ENCODE results near the gene MAML2. TPM values are rescaled to one million over a fixed set of nuclear protein-coding genes. Genes with fewer than 3 reads are reported as not detected.

The MAML2 gene
- total and polyA plus RNA-seq, 2 donors = 7.9 to 9.8 TPM

DNA sequence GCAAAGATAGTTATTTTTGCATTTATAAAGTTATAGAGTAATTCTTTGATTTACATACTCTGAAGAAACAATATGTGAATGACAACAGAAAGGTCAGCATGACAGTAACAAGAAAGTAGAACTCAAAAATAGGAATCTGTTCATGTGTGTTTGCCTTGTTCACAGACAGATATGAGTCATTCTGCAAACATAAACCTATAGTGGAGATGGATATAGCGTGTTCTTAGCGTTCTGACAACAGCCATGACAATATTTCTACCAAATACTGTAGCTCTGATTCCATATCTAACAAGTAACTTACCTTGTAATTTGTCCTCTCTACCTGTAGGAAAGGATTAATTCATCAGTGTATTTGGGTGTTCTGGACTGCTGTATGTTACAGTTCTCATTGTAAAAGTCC is 210.6 kb downstream of the MAML2 start:
- Histone ChIP-seq H3K27me3 (ENCODE audit: control insufficient read depth in 2 of 2, insufficient read depth in 1 of 2, low read length in 1 of 2) (no peaks in the 10 kb centered on the region), H3K27ac (ENCODE audit: low read depth in 1 of 2, low read length in 1 of 2) (no peak overlapping the region), H3K36me3 (ENCODE audit: control insufficient read depth in 2 of 2, insufficient read depth in 2 of 2, low read length in 1 of 2) (no peaks in the 10 kb centered on the region), H3K4me3 (ENCODE audit: low read length in 2 of 2) (no peak overlapping the region), H3K9me3 (ENCODE audit: control insufficient read depth in 2 of 2, insufficient read depth in 1 of 2, low read length in 1 of 2) (no peaks in the 10 kb centered on the region), H3K4me1 (ENCODE audit: control insufficient read depth in 2 of 2, insufficient read depth in 2 of 2, low read length in 2 of 2) (no peaks in the 10 kb centered on the region)
- no peak for DNase-seq (ENCODE audit: low read depth in 6 of 9, low spot score in 9 of 9)
- WGBS = 98% methylated on average over 2 of the region's 2 CpGs

DNA sequence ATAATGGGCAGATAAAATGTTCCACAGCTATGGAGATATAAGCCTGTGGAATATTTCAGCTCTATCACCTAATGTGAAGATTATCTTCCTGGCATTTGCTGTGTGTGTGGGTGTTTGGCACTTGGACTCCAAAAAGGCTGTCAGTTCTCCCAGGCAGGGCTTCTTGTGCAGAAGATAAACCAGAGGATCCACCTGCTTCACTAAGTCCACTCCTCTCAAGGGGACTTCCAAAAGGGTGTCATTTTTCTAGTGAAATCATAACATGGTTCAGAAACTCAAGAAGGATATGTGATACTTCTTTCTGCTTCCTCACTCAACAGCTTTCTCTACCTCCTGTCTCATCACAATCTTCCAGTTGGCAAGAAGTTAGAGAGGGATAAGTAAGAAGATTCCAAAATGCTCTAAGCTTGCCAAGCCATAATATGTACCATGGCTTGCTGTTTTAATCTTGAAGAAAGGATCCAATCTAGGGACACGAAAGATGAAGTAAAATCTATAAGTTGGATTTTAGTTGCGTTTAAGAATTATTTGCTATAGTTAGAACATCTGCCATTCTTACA is 212.9 kb downstream of the MAML2 start:
- DNase-seq (ENCODE audit: low read depth in 6 of 9, low spot score in 9 of 9) = peak in 1 of 9 donors; percentile 16
- Histone ChIP-seq H3K9me3 (ENCODE audit: control insufficient read depth in 2 of 2, insufficient read depth in 1 of 2, low read length in 1 of 2) (no peaks in the 10 kb centered on the region), H3K4me3 (ENCODE audit: low read length in 2 of 2) (no peak overlapping the region), H3K27ac (ENCODE audit: low read depth in 1 of 2, low read length in 1 of 2) (peak overlapping the region in 1 of 2 donors; percentile 68), H3K4me1 (ENCODE audit: control insufficient read depth in 2 of 2, insufficient read depth in 2 of 2, low read length in 2 of 2) (no peaks in the 10 kb centered on the region), H3K36me3 (ENCODE audit: control insufficient read depth in 2 of 2, insufficient read depth in 2 of 2, low read length in 1 of 2) (no peaks in the 10 kb centered on the region), H3K27me3 (ENCODE audit: control insufficient read depth in 2 of 2, insufficient read depth in 1 of 2, low read length in 1 of 2) (no peaks in the 10 kb centered on the region)
- WGBS = 89% methylated on average over 2 of the region's 2 CpGs

- Histone ChIP-seq H3K36me3 (ENCODE audit: control insufficient read depth in 2 of 2, insufficient read depth in 2 of 2, low read length in 1 of 2) (no peaks in the 10 kb centered on the region), H3K4me1 (ENCODE audit: control insufficient read depth in 2 of 2, insufficient read depth in 2 of 2, low read length in 2 of 2) (peaks cover 0 to 10% of the 10 kb centered on the region in 2 donors), H3K4me3 (ENCODE audit: low read length in 2 of 2) (no peak overlapping the region), H3K27ac (ENCODE audit: low read depth in 1 of 2, low read length in 1 of 2) (no peak overlapping the region), H3K9me3 (ENCODE audit: control insufficient read depth in 2 of 2, insufficient read depth in 1 of 2, low read length in 1 of 2) (no peaks in the 10 kb centered on the region), H3K27me3 (ENCODE audit: control insufficient read depth in 2 of 2, insufficient read depth in 1 of 2, low read length in 1 of 2) (no peaks in the 10 kb centered on the region)
- DNase-seq (ENCODE audit: low read depth in 6 of 9, low spot score in 9 of 9) = no peak
- 74% methylated on average over 2 of the region's 2 CpGs for WGBS
Measured at GRCh38 chr11:96127596-96127959, 215.4 kb downstream of the MAML2 start.

DNA sequence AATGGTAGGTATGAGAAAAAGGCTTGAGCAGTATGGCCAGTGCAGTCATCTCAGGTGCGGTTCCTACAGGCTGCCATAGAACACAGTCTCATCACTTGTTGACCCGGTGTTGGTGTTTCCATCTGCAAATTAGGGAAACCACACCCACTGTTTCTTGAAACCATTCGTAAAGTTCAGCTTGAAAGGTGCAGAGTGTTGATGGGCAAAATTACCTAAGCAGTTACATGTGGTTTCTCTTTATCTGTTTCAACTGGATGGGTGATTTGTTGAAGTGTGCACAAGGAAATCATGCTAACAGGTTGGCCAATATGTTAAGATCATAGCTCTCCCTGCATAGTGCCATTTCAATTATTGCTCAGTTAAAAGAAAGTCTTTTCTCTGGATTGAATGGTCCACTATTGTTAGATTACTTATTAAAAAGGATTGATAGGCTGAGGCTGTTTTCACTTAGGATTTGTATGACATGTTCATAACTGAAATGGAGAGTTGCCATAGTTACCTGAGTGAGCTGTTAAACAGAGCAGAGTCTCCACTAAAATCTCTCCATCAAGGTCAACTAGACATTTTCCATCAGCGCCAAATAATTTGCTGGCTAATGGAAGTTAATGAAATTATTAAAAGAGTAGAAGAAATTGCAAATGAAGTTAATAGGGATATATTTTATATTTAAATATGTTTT is 215.9 kb downstream of the MAML2 start:
- DNase-seq (ENCODE audit: low read depth in 6 of 9, low spot score in 9 of 9) = no peak
- Histone ChIP-seq H3K36me3 (ENCODE audit: control insufficient read depth in 2 of 2, insufficient read depth in 2 of 2, low read length in 1 of 2) (no peaks in the 10 kb centered on the region), H3K27ac (ENCODE audit: low read depth in 1 of 2, low read length in 1 of 2) (no peak overlapping the region), H3K4me1 (ENCODE audit: control insufficient read depth in 2 of 2, insufficient read depth in 2 of 2, low read length in 2 of 2) (peaks cover 0 to 10% of the 10 kb centered on the region in 2 donors), H3K4me3 (ENCODE audit: low read length in 2 of 2) (no peak overlapping the region), H3K9me3 (ENCODE audit: control insufficient read depth in 2 of 2, insufficient read depth in 1 of 2, low read length in 1 of 2) (no peaks in the 10 kb centered on the region), H3K27me3 (ENCODE audit: control insufficient read depth in 2 of 2, insufficient read depth in 1 of 2, low read length in 1 of 2) (no peaks in the 10 kb centered on the region)
- 72% methylated on average over 4 of the region's 4 CpGs for WGBS

DNA sequence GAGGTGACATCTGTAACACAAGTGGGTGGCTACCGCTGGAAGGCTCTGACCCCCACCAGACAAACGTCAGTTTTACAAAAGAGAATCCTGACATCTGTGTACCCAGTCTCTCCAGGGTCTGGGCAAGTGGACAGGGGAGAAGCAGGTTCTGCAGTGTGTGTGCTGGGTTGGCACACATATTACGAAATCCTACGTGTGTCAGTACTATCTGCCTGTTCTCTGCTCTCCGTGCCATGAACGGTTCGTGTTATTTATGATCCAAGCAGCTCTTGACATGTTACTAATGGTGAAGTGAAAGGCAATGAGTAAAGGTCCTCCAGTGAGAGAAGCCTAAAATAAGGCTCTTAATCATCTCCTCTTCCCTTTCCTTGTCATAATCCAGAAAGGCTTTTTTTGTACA is 217.6 kb downstream of the MAML2 start:
- H3K27ac ChIP-seq (ENCODE audit: low read depth in 1 of 2, low read length in 1 of 2) = no peak overlapping the region
- no peak for DNase-seq (ENCODE audit: low read depth in 6 of 9, low spot score in 9 of 9)
- H3K9me3 ChIP-seq (ENCODE audit: control insufficient read depth in 2 of 2, insufficient read depth in 1 of 2, low read length in 1 of 2) = no peaks in the 10 kb centered on the region
- H3K36me3 ChIP-seq (ENCODE audit: control insufficient read depth in 2 of 2, insufficient read depth in 2 of 2, low read length in 1 of 2) = no peaks in the 10 kb centered on the region
- WGBS = 97% methylated on average over 7 of the region's 7 CpGs
- H3K27me3 ChIP-seq (ENCODE audit: control insufficient read depth in 2 of 2, insufficient read depth in 1 of 2, low read length in 1 of 2) = no peaks in the 10 kb centered on the region
- no peak overlapping the region for H3K4me3 ChIP-seq (ENCODE audit: low read length in 2 of 2)
- peaks cover 0 to 10% of the 10 kb centered on the region in 2 donors for H3K4me1 ChIP-seq (ENCODE audit: control insufficient read depth in 2 of 2, insufficient read depth in 2 of 2, low read length in 2 of 2)

DNA sequence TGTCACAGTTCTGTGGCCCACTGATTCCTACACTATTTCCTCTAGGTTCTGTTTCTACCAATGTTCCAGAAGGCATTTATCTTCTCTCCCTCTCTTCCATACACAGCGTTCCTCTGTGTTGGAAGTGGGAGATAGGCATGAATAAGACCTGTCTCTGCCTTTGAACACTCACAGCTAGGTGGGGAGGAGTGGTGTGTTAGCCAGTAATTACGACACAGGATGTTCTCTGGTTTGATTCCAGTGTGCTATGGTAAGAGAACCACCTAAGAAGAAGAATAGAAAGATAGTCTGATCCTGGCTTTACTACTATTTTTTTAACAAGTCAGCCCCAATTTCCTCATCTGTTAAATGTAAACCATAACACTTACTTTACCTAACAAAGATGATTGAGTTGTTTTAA is 218.8 kb downstream of the MAML2 start:
- Histone ChIP-seq H3K27ac (ENCODE audit: low read depth in 1 of 2, low read length in 1 of 2) (no peak overlapping the region), H3K27me3 (ENCODE audit: control insufficient read depth in 2 of 2, insufficient read depth in 1 of 2, low read length in 1 of 2) (no peaks in the 10 kb centered on the region), H3K9me3 (ENCODE audit: control insufficient read depth in 2 of 2, insufficient read depth in 1 of 2, low read length in 1 of 2) (no peaks in the 10 kb centered on the region), H3K4me1 (ENCODE audit: control insufficient read depth in 2 of 2, insufficient read depth in 2 of 2, low read length in 2 of 2) (peaks cover 0 to 10% of the 10 kb centered on the region in 2 donors), H3K36me3 (ENCODE audit: control insufficient read depth in 2 of 2, insufficient read depth in 2 of 2, low read length in 1 of 2) (no peaks in the 10 kb centered on the region), H3K4me3 (ENCODE audit: low read length in 2 of 2) (no peak overlapping the region)
- 92% methylated on average over 2 of the region's 2 CpGs for WGBS
- no peak for DNase-seq (ENCODE audit: low read depth in 6 of 9, low spot score in 9 of 9)

DNA sequence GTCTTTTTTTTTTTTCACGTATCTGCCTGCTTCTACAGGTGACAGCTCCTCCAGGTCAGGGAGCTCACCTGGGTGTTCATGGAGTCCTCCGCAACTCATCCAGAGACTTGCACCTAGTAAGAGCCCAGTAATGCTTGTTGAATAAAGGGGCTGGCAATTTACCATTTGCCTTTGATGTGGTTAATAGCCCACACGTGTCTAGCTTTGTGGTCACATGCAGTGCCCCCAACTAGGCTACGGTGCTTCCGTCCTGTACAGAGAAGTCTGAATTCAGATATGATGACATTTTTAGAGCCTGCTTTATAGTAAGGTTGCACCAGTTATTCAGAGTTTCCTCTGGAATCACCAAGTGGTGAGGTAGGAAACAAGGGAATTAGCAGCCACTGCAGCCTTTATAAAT is 219.7 kb downstream of the MAML2 start:
- 58% methylated on average over 5 of the region's 5 CpGs for WGBS
- H3K27me3 ChIP-seq (ENCODE audit: control insufficient read depth in 2 of 2, insufficient read depth in 1 of 2, low read length in 1 of 2) = no peaks in the 10 kb centered on the region

GRCh38 chr11:96122601-96123074 is 220.4 kb downstream of the MAML2 start:
- DNase-seq (ENCODE audit: low read depth in 6 of 9, low spot score in 9 of 9) = peak in 1 of 9 donors; percentile 35
- no peaks in the 10 kb centered on the region for H3K9me3 ChIP-seq (ENCODE audit: control insufficient read depth in 2 of 2, insufficient read depth in 1 of 2, low read length in 1 of 2)
- H3K27ac ChIP-seq (ENCODE audit: low read depth in 1 of 2, low read length in 1 of 2) = peak overlapping the region in 1 of 2 donors; percentile 43
- no peaks in the 10 kb centered on the region for H3K36me3 ChIP-seq (ENCODE audit: control insufficient read depth in 2 of 2, insufficient read depth in 2 of 2, low read length in 1 of 2)
- H3K4me1 ChIP-seq (ENCODE audit: control insufficient read depth in 2 of 2, insufficient read depth in 2 of 2, low read length in 2 of 2) = peaks cover 0 to 10% of the 10 kb centered on the region in 2 donors
- no peaks in the 10 kb centered on the region for H3K27me3 ChIP-seq (ENCODE audit: control insufficient read depth in 2 of 2, insufficient read depth in 1 of 2, low read length in 1 of 2)
- no peak overlapping the region for H3K4me3 ChIP-seq (ENCODE audit: low read length in 2 of 2)
- WGBS = 95% methylated on average over 2 of the region's 2 CpGs

More for the DNA sequence above, 219.7 kb downstream of the MAML2 start:
- Histone ChIP-seq H3K36me3 (ENCODE audit: control insufficient read depth in 2 of 2, insufficient read depth in 2 of 2, low read length in 1 of 2) (no peaks in the 10 kb centered on the region), H3K27ac (ENCODE audit: low read depth in 1 of 2, low read length in 1 of 2) (peak overlapping the region in 1 of 2 donors; percentile 2), H3K4me3 (ENCODE audit: low read length in 2 of 2) (no peak overlapping the region), H3K9me3 (ENCODE audit: control insufficient read depth in 2 of 2, insufficient read depth in 1 of 2, low read length in 1 of 2) (no peaks in the 10 kb centered on the region), H3K4me1 (ENCODE audit: control insufficient read depth in 2 of 2, insufficient read depth in 2 of 2, low read length in 2 of 2) (peaks cover 0 to 10% of the 10 kb centered on the region in 2 donors)
- DNase-seq (ENCODE audit: low read depth in 6 of 9, low spot score in 9 of 9) = no peak

- Histone ChIP-seq H3K27ac (ENCODE audit: low read depth in 1 of 2, low read length in 1 of 2) (no peak overlapping the region), H3K36me3 (ENCODE audit: control insufficient read depth in 2 of 2, insufficient read depth in 2 of 2, low read length in 1 of 2) (no peaks in the 10 kb centered on the region), H3K27me3 (ENCODE audit: control insufficient read depth in 2 of 2, insufficient read depth in 1 of 2, low read length in 1 of 2) (no peaks in the 10 kb centered on the region), H3K9me3 (ENCODE audit: control insufficient read depth in 2 of 2, insufficient read depth in 1 of 2, low read length in 1 of 2) (no peaks in the 10 kb centered on the region), H3K4me3 (ENCODE audit: low read length in 2 of 2) (no peak overlapping the region), H3K4me1 (ENCODE audit: control insufficient read depth in 2 of 2, insufficient read depth in 2 of 2, low read length in 2 of 2) (peaks cover 0 to 13% of the 10 kb centered on the region in 2 donors)
- 65% methylated on average over 3 of the region's 3 CpGs for WGBS
- DNase-seq (ENCODE audit: low read depth in 6 of 9, low spot score in 9 of 9) = no peak
Measured at GRCh38 chr11:96119211-96119610, 223.8 kb downstream of the MAML2 start.

Data from thymus (tissue), 11 donors.